NCI-H2171 (cell line): ENCODE data around the gene CHD5.

Source experiments
- DNase-seq: peaks from one replicate; lab custom pipeline; 2025; lab: John Stamatoyannopoulos, UW

CHD5 gene

DNA sequence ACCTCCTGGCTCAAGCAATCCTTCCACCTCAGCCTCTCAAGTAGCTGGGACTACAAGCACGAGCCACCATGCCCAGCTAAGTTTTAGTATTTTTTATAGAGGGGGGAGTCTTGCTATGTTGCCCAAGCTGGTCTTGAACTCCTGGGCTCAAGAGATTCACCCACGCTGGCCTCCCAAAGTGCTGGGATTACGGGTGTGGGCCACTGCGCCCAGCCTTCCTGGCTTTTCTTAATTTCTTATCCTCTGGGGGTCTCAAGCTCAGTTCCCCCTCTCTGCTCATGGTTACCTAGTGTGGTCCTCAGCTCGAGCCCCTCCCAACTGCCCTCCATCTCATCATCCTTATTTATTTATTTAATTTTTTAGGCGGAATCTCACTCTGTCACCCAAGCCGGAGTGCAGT lies 22.1 kb upstream of the CHD5 start:
- no peak for DNase-seq

DNA sequence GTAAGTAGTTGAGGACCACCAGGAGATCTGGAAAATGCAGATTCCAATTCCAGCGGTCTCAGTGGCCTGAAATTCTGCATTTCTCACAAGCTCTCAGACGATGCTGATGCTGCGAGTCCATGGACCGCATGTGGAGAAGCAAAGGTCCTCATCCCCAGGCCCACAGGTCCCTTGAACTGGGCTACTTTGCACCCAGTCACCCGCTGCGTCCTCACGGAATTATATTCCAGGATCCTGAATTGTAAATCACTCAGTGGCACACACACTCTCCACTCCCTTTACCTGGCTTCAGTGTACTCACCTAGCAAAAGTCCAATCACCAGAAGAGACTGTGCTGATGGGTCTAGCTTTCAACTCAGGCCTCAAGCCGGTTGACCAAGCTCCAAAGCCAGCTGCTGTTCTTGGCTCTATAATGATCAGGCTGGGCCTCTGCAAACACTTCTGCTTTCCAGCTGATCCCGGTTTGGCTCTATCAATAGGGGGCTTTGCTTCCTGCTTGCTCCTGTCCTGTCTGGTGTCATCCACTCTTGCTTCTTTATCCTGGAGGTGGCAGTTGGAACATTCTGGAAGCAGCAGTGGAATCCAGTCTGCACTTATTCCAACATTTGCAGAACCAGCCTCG lies 20.2 kb upstream of the CHD5 start:
- DNase-seq: no peak

DNA sequence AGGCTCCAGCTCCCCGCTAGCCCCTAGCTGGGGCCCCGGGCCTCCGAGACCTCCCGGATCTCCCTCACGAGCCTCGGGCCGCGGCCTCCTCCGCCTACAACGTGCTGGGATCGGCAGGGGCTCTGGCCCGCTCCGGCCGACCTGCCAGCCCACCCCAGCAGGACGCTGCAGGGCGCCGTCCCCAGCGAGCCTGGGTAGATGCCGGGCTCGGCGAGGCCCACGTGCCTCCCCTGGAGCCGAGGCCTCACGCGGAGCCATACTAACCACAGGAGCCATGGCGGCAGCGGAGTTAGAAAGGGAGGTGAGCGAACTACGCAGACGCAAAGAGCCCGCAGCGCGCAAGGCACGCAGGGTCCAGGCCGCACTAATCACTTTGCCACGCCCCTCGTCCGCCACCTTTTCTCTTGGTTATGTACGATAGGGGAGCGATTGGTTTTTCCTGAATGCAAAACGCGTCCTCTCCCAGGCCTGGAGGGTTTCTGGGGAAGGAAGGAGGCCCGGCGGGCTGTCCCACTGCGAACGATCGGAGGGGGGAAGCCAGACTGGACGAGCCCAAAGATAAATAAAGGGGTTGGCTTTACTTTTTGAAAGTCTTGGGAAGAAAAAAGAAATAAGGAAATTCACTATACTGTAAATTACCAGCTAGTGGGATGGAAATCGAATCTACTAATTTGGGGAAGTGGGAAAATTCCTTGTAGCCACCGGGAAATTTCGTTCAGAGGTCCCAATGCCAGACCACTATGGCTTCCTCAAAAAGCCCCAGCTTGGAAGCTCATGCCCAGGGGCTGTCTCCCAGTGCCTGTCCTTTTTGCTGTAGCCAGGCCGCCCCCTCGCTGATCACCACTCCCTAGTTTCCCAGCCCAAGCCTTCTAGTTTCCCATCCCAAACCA lies 19.4 kb upstream of the CHD5 start, which contains the start of gene RPL22:
RPL22 (minus strand) TSS at position 298 of the 890 bp plus-strand sequence; CDS start at position 276, 22 bp downstream.
- DNase-seq: peak; percentile 98

DNA sequence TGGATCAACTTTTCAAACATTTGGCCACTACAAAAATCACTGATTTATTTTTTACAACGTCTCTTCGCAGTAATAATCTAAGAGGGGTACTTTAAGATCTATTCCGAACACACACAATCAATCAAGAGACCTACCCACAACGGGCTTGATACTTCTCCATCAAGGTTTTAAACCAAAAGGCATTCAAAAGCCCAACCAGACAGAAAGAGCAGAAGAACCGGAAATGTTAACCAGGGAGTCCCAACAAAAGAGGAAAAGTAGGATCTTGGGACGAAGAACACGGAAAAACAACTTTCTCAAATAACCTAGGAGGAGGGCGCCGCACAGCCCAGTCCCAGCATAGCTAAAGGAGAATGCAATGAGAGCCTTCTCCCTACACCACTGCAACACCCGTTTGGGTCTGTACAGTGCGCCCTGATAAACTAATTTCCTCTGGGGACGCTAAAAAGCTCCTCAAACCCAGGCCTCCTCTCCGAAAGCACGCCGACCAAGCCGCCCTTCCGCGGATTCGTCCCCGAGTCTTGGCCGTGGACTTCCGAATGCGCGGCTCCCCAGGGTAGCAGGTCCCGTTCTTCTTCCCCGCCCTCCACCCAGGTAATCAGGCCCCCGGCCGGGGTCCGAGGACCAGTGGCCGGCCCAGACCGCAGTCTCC lies 18.7 kb upstream of the CHD5 start:
- DNase-seq: no peak

DNA sequence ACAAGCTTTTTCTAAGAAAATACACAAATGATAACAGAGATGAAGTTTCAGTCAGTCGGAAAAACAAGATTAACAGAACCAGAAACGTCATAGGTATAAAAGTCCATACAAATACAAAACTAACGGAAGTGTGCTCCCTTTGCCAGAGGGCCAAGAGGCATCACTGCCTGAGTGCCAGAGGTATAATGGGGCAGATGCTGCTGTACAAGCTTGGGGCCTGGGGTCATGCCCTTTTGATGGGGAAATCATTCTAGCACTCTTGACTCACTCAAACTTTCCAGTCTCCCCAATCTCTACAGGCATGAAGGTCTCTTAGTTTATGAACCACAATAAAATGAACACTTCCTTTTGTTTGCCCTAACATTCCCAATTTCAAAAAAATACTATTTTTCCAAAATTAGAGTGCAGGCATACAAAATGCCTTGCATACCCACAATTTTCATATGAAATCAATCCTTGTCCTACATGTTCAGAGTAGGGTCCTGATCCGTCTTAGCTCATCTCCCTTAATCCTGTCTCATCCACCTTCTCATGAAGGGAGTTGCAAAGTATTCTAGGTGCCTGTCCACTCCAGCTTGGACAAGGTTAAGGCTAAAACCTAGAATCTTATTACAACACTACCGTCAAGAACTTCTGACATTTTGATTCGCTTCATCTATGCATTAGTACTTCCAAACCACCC lies 17.8 kb upstream of the CHD5 start:
- DNase-seq: no peak

DNA sequence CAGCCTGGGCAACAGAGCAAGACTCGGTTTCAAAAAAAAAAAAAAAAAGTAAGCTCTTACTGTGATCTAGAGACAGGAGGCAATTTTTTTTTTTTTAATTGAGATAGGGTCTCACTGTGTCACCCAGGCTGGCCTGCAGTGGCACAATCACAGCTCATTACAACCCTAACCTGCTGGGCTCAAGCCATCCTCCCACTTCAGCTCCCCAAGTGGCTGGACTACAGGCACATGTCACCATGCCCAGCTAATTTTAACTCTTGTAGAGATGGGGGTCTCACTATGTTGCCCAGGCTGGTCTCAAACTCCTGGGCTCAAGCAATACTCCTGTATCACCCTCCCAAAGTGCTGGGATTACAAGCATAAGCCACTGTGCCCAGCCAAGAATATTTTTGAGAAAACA lies 11.8 kb upstream of the CHD5 start:
- DNase-seq: no peak

DNA sequence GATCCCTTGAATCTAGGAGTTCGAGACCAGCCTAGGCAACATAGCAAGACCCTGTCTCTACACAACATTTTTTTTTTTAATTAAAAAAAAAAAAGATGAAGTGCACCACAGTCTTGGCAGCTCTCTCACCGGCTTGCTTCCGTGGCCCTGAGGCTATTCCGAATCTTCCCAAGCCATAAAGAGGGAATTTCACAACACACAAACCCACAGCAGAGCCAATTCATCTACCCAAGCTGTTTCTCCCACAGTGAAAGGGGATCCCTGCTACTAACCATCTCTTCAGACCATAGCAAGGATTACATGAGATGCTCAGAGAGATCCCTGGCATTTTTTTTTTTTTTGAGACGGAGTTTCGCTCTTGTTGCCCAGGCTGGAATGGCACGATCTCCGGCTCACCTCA lies 8.3 kb upstream of the CHD5 start:
- DNase-seq: no peak

DNA sequence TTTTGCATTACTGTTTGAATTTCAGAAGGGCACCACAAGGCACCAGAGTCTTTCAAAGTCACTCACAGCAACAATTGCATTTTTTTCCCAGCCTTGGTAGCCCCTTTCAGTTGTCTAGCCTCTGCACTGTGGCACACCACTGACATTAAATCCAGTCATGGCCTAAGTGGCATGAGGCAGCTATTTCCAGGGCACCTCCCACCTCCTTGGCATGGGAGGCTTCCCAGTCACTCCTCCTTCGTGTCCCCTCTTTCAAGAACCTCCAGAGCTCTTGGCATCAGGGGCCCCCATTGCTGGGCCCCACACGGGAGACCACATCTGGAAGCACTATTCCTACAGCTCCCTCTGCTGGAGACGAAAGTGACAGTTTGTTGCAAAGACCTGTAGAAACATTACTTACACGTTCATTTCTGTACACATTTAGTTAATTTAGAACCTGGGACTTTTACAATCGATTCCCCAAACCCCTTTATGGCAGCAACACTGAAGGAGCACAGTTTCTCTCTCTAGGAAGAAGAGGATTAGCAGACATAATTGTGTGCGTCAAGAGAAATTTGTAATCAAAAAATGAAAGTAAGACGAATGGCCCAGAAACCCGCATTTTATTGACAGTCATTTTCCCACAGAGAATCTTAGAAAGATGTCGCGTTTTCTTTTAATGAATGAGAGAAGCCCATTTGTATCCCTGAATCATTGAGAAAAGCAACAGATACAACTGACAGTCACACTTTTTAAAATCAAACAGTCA lies 5.7 kb upstream of the CHD5 start:
- peak; percentile 13 for DNase-seq

DNA sequence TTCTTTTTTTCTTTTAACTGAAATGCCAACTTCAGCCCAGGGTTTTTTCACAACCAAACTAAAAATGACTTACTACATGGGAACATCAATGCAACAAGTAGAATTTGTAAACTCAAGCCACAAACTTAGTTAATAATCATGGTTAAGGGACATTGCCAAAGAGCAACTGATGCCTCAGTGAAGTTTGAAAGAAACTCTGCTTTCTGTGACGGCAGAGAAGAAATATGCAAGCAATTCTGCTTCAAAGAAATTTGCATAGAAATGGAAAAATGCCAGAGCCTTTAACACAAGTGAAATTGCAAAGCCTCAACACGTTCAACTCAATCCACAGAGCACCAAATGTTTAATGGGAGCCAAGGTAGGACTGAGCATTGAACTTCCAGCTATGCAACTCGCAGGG lies 5.0 kb upstream of the CHD5 start:
- no peak for DNase-seq

DNA sequence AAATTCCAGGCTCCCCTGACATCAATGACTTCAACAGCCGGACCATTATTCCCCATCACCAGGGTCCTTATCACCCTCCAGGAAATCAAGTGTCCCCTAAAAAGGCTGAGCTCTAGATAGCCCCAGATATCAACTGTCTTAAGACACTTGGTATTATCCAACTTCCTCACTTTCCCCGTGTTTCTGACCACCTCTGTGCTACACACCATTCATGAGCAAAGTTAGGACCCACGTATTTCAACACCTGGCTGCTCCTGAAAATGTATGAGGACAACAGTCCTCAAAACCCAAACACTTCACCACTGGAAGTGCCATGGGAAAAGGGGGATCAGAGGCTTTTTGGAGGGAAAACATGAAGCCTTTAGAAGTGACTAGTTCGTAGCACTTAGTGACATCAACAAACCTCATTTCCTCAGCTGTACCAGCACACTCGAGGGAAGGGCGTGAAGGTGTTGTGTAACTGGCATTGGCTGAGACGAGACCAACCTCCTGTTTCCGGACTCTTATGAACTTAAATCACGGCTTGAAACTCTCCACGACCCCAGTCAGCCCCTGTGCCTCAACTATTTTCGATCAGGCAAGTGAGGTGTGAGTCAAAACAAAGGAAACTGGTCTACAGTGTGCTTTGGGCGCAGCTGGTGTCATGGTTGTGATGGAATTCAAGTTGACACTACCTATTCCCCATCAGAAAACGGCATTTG lies 4.1 kb upstream of the CHD5 start:
- no peak for DNase-seq

DNA sequence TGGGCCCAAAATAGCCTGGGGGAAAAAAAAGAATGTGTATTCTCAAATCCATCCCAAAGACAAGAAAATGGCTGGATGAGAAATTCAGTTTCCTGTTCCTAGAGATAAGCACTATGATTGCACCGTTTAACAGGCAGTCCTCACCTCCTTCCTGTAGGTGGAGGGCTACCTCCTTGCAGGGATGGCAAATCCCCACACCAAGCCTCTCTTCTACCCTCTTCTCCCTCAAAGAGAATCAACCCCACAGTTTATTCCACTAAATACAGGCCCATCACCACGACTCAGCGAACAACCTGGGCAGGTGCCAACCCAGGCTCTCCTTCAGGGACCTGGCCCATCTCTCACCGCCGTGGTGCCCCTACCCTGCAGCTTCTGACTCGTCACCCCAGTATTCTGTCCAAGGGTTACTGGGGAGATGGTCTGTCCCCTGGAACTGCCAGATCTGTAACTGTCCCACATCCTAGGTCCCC lies 3.4 kb upstream of the CHD5 start:
- DNase-seq: no peak

DNA sequence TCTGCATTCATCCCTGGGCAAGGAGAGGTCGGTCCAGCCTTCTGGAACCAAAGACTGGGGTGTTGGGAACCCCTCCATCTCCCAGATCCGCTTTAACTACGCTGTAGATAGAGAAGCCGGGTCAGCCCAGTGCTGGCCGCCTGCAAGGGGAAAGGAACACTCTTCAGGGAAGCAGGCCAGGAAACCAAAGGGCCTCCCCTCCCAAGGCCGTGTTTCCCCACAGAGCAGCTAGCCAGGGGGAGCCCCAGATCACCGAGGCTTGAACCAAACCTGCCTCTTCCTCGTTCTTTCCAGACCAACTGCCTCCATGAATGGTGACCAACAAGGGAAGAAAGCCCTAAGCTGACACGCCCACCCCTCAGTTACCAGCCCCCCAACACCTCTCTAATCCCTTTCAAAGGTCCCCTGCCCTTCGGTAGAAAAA lies 1.2 kb upstream of the CHD5 start:
- DNase-seq: no peak

DNA sequence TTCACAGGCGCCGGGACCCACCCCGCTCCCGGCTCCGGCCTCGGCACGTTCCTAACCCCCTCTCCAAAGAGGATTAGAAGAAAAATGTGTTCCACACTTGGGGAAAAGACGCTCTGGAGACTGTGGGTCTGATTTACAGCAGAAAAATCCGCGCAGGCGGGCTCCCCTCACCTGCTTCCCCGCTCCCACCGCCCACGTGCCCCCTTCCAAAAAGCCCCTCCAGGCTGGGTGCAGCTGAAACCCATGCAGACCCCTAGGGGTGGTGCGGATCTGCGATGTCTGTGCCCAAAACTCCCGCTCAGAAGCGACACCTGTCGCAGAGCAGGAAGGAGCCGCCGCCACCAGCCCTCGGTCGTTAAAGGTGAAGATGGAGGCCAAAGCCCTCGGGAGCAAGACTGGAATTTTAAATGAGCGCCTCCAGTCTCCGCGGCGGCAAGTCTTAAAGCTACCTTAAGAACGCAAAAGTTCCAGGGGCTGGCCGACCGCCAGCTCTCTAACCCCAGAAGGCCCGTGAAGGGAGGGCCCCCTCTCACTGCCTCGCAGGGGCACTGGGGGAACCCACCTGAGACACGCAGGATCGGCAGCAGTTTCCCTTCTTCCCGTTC lies 688 bp upstream of the CHD5 start:
- peak; percentile 39 for DNase-seq

DNA sequence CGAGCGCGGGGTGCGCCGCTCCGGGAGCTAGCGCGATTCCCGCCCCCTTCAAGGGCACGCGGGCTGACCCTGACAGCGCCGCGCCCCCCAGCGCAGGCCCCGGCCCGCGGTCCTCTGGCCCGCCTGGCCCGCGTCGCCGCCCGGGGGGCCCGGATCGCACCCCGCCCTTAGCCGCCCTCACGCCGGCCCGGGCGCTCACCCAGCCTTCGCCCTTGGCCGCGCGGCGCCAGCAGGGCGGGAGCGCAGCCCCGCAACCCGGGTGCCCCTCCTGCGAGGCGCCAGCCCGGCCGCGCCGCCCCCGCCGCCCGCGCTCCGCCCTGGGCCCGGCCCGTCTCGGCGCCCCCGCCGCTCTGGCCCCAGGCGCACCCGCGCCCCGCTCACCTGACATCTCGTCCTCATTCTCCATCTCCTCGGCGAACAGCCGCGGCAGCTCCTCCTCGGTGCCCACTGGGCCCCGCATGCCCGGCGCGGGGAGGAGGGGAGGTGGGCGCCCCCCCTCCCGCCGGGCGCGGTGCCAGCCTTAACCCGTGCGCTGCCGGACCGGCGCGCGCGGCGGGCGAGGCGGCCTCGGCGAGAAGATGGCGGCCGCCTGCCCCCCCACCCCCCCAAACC lies 451 bp downstream of the CHD5 start:
- peak; percentile 19 for DNase-seq

DNA sequence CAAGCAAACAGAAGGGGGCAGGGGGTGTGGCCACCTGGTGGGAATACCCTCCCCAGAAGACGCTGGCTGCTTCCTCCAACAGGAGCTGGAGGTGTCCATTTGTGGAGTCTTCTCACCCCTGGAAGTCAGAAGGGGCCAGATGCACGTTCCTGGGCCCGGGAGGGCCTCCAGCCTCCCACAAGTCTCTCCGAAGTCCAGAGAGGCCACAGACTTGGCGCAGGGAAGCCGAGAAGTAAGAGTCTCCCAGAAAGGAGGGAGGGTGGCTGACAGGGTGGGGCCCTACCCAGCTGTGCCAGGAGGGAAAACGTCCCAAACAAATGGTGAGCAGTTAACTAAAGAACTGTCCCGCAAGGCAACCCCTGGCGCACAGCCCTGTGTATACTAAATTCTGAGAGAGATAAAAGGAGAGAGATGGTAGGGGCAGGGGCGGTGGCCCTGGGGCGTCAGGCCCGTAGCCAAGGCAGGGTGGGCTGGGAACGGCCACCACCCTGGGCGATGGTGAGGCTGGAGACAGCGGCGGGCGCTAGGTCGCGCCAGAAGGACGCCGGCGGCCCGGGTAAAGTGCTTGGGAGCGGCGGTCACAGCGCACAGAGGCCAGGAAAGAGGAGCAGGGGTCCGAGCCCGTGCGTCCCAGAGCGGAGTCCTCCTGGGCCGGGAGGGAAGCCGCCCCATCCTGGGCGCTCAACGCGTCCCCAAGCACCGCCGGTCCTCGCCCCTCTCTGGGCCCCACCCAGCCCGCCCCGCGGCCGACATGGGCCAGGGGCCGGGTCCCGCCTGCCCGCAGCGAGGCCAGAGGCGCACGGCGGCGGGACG lies 1.2 kb downstream of the CHD5 start:
- DNase-seq: no peak

DNA sequence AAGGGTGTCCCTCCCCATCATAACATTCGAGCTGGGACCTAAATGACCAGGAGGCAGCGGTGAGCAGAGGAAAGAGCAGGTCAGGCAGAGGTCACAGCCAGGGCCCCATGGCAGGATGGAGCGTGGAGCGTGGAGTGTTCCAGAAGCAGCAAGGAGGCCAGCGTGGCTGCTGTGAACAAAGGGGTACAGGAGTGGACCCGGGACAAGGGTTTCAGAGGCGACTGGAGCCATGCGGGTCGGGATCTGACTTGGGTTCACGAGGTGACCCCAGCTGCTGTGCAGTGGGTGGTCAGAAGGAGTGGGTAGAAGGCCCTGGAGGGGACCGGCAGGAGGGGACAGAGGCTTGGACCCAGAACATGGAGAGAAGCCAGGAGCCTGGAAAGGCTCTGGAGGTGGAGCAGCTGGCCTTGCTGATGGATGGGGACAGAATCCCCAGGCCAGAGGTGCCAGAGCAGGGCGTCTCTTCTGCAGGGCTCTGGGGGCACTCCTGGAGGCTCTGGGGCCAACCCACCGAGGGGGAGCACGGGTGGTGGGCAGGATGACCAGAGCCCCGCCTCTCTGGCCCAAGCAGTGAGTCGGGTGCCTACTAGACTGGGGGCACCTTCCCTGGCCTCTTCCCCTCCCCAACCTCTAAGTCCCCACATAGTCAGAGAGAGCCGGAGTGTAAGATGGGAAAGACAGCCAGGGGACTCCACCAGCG lies 2.3 kb downstream of the CHD5 start:
- DNase-seq: no peak

DNA sequence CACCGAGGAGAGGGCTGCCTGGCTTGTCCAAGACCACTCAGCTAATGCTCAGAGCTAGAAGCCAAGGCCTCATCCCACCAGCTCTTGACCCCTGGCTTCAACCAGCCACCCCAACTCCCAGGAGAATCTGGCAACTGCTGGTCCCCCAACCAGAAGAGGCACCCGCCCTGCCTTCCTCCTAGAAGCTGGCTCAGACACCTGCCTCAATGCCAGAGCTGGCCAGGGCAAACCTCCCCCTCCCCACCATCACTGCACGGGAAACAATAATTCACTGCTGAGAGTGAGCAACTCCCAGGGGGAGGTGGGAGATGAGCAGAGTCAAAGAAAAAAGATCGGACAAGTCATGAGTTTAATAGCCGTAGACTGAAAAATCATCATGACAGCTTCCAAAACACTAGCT lies 3.3 kb downstream of the CHD5 start:
- no peak for DNase-seq

DNA sequence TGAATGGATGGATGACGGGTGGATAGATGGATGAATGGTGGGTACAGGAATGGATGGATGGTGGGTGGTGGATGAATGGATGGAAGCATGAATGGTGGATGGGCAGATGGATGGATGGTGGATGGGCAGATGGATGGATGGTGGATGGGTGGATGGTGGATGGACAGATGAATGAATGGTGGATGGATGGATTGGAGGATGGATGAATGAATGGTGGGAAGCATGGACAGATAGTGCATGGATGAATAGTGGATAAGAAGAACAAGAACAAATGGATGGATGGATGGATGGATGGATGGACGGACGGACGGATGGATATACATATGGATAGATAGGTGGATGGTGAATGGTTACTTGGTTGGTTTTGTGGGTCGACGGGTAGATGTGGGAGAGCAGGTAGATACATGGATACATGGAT lies 4.7 kb downstream of the CHD5 start:
- DNase-seq: no peak
